GM21528 (cell line): Measurements from ENCODE around the gene HIVEP3.

Experiments used
- ATAC-seq: cut with Tn5 transposase; IDR thresholded peaks from one replicate; pipeline ENCODE4 v1.9.1; 2021; ENCODE audit warnings: mild to moderate bottlenecking, moderate library complexity; ENCODE audit not compliant: unreplicated experiment, low FRiP score

Gene HIVEP3

DNA sequence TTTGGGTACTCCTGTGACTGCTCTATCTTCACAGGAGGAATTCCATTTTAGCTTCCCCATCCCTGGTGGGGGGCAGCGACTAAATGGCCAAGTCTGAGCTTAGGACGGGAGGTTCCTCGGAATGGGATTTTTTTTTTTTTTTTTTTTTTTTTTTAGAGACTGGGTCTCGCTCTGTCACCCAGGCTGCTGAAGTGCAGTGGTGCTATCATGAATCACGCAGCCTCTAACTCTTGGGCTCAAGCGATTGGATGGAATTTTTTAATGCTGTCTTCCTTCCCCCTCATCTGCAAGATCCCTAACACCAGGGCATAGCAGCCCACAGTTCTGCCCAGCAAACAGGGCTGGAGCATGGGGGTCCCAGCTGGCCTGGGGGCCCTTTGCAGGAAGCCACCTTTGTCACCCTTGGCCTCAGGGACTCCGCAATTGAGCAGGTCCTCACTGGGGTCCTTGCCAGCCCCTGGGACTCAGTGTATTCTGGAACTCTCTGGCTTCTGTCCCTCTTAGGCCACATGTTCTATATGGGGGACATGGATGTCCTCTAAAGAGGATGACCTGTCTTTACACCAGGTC, 421.2 kb downstream of the HIVEP3 start:
- ATAC-seq, result no peak

DNA sequence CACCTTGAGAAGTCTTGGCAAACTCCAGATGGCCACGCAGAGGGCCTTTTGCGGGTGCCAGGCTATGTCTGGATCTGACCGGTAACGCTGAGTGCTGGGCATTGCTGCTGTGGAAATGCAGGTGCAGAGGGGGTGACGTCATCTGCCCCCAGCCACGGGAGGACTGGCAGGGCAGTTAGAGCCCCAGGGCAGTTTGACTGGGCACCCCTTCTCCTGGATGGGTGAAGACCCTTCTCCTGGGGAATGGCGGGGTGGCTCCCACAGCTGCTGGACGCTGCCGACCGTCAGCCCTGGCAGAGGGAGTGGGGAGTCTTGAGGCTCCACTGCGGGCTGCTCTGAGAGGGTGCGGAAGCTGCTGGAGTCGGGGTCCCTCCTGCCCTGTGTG, 421.7 kb downstream of the HIVEP3 start:
- ATAC-seq, result no peak

DNA sequence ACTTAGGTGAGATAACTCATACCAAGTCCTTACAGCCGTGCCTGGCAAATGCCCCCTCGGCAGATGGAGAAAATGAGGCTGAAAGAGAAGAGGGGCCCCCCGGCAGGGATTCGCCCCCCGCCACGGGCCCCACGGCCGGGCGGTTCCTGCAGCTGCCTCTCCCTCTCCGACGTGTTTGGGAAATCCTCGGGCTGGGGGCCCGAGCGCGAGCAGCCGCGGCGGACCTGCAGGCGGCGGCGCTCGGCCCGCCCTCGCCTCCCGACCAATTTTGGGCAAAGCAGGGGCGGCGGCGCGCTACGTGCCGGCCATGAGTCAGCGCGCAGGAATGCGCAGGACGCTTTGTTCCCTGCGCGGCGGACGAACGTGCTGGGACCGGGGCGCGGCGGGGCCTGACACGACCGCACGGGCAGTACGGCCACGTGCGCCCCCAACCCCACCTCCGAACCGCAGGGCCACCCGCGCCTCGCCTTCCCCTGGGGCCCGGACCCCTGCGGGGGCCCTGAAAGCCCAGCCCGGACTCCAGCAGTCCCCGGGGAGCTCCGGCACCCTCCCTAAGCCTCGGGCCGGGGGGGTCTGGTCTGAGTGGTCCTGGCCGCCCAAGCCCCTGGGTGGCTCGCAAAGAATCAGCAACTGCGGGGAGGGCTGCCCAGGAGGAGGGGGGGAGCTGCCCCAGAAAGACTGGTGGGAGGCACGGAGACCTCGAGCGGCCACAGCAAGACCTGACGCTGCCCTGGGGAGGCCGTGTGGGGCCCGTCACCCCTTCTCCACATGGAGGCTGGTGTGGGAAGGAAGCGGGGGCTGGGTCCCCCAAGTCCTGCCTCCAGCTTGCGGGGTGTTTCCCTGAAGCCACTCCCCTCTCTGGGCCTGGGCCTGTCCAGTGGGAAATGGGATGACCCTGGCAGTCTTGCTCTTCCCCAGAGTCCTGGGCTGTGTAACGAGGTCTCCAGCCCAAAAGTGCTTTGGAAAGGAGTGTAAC, 422.4 kb downstream of the HIVEP3 start:
- ATAC-seq, result no peak

DNA sequence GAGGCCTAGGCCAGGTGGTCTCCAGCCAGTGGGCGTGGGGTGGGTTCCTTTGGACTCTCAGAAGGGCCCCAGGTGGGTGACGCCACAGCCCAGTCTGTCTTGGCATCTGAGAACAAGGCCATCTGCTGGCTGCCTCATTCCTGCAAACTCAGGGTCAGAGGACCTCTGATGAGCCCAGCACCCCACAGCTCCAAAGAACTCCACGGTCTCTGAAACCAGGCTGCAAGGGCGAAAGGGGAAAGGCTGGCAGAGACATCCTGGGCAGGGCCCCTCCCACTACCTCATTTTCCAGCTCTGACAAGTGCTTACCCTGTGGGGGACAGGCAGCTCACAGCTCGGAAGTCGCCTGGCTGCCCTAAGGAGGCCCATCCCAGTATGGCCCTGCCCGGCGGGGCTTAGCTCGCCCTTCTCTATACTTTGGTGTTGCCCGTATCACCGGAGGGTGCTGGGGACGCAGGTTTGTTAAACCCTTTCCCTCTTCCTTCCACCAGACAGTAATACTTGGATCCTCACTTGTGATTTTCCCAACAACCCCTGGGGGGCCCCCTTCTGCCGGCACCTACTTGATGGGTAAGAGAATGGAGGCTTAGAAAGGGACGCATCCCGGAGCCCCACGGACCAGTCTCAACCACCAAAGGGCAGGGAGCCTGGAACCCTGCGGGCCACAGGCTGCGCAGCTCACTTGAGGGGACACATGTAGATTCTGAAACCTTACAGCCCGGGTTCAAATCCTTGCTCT, 423.3 kb downstream of the HIVEP3 start:
- no peak for ATAC-seq

DNA sequence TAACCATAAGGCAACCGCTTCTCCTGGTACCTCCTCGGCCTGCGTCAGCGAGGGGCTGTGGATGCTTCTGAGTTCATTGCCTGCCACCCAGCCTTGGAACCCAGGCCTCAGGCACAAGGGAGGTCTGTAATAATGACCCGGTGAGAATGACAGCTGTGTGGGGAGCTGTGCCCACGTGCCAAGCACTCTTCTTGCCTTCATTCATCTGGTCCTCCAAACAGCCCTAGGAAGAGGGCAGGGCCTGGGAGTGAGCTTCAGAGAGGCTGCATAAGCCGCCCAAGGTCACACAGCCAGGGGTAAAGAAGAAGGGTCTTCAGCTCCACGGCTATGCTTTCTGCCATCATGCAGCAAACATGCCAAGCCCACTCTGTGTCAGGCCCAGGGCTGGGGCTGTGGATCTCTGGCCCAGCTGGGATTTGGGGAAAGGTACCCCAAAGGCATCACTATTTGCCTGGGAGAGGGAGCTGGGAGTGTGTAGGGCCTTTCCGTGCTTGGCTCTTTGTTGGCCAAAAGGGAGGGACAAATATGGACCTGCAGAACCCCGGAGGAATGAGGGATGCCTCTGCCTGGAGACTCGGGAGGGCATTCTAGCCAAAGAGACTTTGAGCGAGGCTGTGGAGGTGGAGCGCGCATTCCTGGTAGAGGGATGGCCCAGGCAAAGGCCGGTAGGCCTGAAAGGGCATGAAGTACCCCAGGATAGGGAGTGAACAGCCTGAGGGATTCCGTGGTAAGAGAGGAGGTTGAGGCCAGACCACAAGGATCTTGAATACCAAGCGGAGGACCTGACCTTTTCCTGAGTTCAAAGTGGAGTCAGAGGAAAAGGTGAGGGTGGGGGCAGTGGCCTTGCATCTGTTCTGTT, 424.1 kb downstream of the HIVEP3 start:
- no peak for ATAC-seq

DNA sequence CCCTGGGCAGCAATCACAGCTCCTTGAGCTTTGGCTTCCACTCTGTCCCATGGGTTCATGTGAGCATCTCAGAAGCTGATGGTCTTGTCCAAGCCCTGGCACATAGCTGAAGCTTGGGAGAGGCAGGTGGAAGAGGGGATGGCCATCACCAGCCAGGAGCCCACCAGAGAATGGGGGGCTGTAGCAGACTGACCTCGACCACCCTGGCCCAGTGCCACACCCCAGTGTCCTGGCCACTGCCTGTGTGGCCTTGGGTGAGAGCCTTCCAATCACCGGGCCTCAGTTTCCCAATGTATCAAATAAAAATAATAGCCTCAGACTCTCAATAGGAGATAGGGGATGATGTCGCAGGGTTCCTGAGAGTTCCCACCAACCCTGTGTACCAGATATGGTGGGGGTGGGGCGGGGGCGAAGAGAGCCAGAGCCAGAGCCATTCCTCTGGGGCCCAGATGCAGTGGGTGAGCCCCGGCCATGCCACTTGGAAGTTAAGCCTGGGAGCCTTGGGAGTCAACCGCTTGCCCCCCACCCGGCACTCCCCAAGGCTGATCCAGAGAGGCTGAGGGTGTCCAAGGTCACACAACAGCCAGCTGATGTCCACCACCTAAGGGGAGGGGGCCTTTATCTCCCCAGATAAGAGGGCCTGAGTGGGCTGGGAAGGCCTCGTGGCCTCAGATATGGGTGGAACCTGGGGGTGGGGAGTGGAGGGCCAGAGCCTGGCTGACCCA, 424.9 kb downstream of the HIVEP3 start:
- no peak for ATAC-seq

DNA sequence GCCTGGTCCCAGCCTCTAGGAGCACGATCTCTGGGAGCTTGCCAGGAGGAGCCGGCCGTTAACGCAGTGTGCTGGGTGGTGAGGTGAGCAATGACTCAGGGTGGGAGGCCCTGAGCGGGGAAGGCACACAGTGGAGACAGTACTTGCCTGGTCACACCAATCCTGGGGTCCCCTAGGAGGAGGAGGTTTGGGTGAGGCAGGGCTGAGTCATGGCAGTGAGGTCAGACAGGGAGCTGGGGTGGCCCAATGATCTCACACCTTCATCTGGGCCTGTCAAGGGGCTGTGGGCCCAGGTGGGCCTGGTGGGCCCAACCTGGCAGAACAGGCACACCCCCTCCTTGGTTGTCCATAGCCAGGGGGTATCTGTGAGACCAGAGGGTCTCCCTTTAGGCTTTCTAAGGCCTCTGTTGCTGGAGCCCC, 425.6 kb downstream of the HIVEP3 start:
- ATAC-seq, result no peak

DNA sequence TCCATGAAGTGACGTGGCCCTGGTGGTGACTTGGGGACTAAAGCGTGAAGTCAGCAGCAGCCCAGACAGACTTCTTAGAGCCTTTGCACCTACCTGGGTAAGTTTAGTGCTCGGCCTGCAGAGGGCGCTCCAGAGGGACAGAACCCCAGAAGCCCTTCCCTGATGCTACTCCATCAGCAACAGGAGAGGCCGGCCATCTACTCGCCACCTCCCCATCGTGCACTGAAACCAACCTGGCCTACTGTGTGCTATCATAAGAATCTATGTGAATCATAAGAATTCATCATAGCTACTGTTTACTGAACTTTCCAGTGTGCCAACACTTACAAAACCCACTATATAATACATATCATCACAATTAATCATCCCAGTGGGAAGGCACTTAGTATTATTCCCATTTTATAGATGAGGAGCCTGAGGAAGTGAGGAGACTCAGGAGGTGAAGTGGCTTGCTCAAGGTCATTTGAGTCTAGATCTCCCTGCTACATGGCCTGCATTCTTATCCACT, 426.3 kb downstream of the HIVEP3 start:
- ATAC-seq, result no peak

DNA sequence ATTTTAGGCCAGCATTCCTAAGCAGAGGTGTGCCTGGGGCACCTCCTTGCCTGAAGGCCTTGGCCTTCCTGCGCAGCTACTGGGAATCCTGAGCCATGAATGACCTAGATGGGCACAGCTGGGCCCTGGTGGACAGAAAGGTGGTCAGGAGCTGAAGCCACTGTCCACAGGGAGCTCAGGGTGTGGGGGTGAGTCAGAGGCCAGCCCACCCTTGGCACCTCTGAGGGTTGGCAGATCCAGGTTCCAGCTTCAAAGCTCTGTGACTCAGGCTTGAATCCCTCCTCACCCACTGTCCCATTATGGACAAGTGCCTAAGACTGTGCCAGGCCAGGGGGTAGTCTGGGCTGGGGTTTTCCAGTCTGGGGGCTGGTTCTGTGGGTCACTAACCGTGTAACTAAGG, 427.8 kb downstream of the HIVEP3 start:
- ATAC-seq, result no peak

DNA sequence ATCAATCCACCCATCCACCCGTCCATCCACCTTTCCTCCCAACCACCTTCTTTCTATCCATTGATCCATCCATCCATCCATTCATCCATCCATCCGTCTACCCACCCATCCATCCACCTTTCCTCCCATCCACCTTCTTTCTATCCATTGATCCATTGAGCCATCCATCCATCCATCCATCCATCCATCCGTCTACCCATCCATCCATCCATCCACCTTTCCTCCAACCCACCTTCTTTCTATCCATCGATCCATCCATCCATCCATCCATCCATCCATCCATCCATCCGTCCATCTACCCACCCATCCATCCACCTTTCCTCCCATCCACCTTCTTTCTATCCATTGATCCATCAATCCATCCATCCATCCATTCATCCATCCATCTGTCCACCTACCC, 429.2 kb downstream of the HIVEP3 start:
- no peak for ATAC-seq

DNA sequence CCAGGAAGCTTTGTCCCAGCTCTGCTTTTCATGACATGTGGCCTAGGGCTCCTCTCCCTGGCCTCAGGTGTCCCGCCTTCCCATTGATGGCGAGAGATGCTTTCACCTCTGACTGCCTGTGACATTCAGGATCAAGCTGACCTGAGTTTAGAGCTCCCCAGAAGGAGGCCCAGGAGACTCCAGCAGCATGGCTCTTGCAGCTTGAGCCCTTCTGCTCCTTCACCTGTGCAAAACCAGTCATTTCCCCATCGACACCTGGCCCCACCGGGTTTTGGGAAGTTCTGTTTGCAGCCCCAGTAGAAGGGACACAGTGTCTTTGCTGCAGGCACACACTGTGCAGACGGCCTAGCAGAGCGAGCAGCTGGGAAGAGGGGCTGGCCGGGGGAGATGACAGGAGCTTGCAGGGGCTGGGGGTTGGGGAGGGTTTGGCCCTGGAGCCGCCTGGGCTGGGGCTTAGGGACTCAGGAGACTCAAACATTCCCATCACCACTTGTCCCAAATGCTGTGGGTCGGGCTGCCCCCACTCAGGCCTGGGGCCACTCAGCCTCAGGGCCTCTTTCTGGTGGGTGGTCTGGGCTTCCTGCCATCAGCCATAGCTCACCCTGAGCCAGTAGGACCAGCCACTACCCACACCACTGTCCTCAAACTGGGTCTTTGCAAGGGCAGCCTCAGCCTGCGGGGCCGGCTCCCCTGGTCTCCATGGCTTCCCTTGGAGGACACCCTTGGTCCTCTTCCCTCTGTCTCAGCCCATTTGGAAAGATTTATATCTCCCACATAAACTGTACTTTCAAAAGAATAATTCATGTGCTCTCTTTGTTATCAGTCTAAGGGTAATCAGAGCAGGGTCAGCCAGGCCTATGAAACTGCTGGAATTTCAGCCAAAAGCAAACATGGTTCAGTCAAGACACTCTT, 430.4 kb downstream of the HIVEP3 start:
- ATAC-seq, result no peak

DNA sequence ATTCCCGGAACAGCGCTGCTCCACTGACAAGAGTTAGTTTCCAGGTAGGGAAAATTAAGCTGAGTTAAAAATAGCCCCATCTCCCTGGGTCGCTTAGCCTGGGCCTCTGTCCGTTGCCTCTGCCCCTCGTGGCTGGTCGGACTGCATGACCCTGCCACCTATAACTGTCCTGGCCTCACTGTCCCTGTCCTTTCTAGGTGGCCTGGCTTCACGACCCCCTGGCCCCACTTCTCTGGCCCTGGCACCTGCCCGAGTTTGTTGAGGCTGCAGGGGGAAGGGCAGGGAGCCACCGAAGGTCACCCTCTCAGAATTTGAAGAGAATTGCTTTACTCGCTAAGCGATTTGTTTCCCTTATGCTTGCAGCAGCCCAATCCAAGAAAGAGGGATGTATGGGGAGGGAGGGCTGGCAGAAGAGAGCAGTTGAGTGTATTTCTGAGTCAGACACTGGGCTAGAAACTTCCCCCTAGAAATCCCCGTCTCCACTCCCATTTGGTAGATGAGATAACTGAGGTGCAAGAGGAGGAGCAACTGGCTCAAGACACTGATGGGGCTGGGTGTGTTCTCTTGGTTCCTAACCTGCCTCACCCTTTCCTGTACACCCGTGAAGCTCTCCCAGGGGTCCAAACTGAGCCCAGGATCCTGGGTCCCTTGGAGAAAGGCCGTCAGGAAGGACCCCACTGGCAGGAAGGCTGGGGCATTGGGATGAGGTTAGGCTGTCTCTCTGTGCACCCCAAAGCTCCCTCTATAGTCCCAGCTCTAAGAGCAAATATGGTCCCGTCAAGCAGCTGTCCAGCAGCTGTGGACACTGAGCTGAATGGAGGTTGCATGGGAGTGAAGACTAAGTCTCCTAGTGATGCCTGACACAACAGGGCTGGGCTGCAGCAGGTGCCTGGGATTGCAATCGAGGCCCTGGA, 431.3 kb downstream of the HIVEP3 start:
- no peak for ATAC-seq

DNA sequence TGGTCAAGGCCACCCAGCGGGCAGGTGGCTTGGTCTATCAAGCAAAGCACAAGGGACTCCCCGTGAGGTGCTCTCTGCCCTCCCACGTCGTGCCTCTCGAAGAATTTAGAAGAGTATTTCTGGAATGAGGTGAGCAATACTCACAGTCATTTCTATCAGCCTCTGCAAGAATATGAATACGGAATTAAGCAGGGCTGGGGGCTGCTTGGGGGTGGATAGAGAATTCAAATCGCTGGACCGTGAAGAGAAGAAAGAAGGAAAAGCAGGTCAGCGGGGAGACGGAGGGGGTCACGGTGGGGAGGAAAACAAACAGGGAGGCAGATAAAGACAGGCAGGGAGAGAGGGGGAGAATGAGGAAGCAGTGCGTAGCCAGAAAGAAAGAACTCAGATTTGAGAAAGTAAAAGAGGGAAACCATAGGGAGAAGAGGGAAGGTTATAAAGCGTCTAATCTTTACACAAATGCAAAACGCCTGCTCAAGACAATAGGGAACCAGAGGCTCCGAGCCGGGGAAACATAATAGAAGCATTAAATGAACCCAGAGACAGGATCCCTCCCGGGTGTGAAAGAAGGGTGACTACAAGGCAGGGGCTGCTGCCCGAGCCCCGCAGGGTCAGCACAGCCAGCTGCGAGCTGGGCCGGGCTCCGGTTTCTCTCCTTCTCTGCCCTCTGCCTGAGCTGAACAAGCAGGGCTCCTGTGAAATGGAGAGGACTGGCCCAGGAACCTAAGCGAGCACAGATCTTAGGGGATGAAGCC, 432.2 kb downstream of the HIVEP3 start:
- ATAC-seq, result no peak

DNA sequence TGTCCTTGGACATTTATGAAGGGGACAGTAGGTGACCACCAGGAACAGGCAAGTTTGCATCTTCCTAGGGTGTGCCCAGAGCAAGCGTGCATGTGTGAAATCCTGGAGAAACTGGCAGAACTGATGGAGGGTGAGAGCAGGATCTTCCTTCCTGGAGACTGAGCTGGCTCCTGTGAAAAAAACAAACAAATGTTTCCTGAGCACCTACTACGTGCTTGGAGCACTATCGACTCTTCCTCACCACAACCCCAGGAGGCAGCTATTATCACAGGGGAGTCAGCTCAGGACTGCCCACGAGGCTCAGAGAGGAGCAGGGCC, 432.7 kb downstream of the HIVEP3 start:
- ATAC-seq, result no peak

DNA sequence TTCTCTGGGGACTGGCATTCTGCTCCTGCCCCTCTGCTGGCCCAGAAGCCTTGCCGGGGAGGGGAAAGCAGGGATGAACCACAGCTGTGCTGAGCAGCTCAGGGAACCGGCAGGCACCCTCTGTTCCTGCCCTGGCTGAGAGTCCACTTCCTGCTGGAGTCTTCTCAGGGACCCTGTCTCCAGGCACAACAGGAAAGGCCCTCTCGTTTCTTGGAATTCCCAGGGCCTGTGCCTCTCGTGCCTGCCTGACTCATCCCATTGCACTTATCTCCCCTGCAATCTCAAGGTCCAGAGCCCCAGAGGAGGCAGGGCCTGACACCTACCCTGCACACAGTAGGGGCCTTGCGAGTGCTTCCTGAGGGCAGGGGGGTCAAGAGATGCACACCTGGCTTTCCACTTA, 433.1 kb downstream of the HIVEP3 start:
- no peak for ATAC-seq

DNA sequence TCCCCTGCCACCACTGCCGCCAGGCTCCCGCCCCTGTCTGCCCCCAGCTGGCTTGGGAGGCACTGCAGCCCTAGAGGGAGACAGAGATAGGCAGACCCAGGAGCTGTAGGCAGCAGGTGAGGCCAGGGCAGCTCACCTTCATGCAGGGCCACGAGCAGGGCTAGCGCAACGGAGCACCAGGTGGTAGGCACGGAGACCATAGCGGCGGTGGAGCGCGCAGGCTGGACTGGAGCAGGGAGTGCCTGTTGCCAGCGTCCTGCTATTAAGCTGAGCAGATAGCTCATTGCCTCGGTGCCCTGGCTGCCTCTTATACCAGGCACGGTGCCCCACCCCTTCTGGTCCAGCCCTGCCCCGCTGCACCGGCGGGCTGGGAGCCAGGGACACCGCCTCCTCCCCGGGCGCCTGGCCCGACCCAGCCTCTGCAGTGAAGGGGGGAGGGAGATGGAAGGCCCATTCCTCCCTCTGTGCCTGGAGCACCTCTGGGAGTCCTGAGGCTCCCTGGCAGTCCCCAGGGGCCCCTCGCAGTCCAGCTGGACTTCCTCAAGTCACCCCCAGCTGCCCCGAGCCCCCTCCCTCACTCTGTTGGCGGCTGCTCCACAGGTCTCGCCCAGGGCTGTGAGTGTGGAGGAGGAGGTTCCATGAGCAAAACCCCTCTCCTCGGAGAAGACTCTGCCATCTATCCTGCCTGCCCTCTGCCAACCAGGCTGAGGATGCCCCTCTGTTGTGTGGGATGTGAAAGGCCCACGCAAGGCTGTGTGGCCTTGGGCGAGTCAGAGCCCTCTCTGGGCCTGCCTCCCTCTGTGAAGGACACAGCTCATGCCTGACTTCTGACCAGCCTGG, 434.1 kb downstream of the HIVEP3 start, which contains the start of gene EDN2:
Gene EDN2 (minus strand): TSS at position 282 of the 840 bp plus-strand sequence. CDS start 82 bp downstream, at position 200.
- ATAC-seq, result no peak
